ENCODE results near the gene GATA6.

GATA6 gene

DNA sequence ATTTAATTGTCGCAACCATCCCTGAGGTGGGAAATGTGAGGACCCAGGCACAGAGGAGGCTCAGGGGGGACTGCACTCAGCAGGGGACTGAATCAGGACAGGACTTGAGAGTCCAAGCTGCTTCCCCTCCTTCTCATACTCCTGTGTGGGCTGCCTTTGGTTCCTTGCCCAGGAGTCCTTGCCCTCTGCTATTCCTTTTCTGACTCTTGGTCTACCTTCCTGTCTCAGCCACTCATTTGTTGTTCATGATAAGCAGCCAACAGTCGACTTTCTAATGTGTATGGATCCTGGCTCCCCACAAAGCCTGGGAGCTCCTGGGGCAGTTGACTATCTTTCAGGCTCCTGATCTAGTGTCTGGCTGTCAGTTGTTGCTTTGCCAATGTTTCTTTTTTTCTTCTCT is 28.3 kb downstream of the GATA6 start:
- H3K4me3 ChIP-seq (ENCODE audit: low read length), result no peak overlapping the region
- no peak for TF ChIP-seq ZNF274 (IDR thresholded peaks at IDR 0.05; ENCODE audit: low read depth, low read length)

DNA sequence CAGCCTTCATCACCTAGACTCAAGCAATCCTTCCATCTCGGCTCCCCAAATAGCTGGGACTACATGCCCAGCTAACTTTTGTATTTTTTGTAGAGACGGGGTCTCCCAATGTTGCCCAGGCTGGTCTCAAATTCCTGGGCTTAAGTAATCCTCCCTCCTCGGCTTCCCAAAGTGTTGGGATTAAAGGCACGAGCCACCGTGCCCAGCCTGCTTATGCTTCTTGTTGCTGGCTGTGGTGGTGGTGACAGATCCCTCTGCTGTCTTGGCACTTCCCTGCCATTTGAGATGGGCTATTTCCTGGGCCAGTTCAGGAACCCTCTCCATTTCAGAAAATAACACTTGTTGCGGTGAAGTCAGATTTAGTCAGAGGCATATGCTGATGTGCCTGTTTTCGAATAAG is 28.8 kb downstream of the GATA6 start:
- TF ChIP-seq ZNF274 (IDR thresholded peaks at IDR 0.05; ENCODE audit: low read depth, low read length), result no peak
- H3K4me3 ChIP-seq (ENCODE audit: low read length), result no peak overlapping the region

DNA sequence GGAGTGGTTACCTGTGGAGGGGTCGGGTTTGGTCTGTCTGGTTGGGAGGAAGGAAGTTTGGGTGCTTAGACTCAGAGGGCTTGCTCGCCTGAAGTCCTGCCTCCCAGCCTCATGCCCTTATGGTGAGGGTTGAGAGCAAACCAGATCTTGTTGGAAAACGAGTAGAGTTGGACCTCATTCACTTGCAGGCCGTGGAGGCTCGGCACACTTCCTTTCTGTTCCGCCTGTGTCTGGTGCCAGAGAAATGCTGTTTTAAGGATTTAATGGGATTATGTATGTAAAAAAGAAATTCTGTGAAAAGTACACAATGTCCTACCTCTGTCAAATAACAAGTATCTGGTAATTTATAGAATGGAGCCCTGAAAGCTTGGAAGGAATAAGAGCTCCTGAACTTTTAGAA is 29.6 kb downstream of the GATA6 start:
- TF ChIP-seq ZNF274 (IDR thresholded peaks at IDR 0.05; ENCODE audit: low read depth, low read length), result no peak
- no peak overlapping the region for H3K4me3 ChIP-seq (ENCODE audit: low read length)

DNA sequence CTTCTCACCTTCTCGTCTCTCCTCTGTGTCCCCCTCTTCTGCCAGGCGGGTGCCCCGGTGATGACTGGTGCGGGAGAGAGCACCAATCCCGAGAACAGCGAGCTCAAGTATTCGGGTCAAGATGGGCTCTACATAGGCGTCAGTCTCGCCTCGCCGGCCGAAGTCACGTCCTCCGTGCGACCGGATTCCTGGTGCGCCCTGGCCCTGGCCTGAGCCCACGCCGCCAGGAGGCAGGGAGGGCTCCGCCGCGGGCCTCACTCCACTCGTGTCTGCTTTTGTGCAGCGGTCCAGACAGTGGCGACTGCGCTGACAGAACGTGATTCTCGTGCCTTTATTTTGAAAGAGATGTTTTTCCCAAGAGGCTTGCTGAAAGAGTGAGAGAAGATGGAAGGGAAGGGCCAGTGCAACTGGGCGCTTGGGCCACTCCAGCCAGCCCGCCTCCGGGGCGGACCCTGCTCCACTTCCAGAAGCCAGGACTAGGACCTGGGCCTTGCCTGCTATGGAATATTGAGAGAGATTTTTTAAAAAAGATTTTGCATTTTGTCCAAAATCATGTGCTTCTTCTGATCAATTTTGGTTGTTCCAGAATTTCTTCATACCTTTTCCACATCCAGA is 31.3 kb downstream of the GATA6 start:
- no peak for TF ChIP-seq ZNF274 (IDR thresholded peaks at IDR 0.05; ENCODE audit: low read depth, low read length)
- no peak overlapping the region for H3K4me3 ChIP-seq (ENCODE audit: low read length)

DNA sequence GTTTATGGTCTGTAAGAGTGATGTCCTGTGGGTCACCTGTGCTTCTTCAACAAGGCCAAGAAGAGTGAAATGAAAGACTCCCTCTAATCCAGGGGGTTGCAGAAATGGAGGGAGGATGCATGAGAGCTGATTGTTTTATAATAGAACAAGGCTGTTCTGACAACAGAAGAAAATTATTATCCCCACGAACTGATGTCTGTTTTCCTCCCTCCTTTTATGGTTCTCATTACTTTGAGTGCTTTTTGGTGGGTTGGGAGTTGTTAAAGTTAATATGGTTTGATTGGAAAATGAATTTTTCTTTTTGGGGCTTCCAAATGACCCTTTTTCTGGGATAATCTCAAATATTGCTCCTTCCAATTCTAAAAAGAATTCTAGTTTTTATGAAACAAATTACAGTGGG is 33.6 kb downstream of the GATA6 start:
- no peak overlapping the region for H3K4me3 ChIP-seq (ENCODE audit: low read length)
- TF ChIP-seq ZNF274 (IDR thresholded peaks at IDR 0.05; ENCODE audit: low read depth, low read length), result no peak

DNA sequence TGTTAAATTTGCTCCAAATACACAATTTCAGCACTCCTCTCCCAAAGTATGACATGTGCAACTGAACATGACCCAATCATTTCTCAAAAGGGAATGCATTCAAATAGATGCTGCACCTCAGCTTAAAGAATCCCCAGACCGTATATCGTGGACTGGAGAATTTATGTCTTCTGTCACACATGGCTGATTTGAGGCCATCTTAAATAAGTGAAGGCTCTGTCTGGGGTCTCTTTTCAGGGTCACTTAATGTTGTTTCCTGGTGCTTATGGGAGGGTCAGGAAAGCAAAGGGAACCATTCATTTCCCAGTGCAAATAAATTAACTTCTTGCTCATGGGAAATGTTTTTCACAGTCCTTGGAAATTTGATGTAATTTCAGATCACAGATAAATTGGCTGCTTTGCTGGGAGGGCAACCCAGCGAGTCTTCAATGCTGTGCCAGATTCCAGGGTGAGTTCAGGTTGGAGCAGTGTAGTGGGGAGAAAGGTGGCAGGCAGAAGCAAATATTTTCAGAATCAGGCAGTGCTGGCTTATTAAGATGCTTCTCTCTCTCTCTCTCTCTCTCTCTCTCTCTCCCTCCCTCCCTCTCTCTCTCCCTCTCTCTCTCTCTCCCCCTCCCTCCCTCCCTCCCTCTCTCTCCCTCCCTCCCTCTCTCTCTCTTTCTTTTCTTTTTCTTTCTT is 34.3 kb downstream of the GATA6 start:
- H3K4me3 ChIP-seq (ENCODE audit: low read length), result no peak overlapping the region
- no peak for TF ChIP-seq ZNF274 (IDR thresholded peaks at IDR 0.05; ENCODE audit: low read depth, low read length)

DNA sequence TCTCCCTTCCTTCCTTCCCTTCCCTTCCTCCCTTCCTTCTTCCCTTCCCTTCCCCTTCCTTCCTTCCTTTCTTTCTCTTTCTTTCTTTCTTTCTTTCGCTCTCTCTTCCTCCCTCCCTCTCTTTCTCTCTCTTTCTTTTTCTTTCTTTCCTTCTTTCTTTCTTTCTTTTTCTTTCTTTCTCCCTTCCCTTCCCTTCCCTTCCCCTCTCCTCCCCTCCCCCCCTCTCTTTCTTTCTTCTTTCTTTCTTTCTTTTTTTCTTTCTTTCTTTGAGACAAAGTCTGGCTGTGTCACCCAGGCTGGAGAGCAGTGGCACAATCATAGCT is 34.8 kb downstream of the GATA6 start:
- H3K4me3 ChIP-seq (ENCODE audit: low read length), result no peak overlapping the region
- no peak for TF ChIP-seq ZNF274 (IDR thresholded peaks at IDR 0.05; ENCODE audit: low read depth, low read length)

DNA sequence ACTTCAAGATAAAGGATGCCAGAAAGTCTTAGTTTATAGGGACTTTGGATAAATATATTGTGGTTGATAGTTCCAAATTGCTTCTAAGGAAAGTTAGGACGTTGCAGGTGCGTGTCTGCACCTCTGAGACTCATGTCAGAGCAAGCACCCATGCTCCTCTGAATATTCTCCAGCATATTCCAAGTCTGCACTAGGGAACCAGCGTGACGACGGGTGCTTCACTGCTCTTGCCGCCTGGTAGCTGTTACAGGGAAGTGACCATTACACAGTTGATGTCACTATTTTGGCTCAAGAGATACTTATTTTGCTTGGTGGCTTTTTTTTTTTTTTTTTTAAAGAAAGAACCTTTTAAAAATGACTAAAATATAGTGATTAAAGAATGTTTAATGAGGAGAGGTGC is 35.6 kb downstream of the GATA6 start:
- H3K4me3 ChIP-seq (ENCODE audit: low read length), result no peak overlapping the region
- TF ChIP-seq ZNF274 (IDR thresholded peaks at IDR 0.05; ENCODE audit: low read depth, low read length), result no peak

DNA sequence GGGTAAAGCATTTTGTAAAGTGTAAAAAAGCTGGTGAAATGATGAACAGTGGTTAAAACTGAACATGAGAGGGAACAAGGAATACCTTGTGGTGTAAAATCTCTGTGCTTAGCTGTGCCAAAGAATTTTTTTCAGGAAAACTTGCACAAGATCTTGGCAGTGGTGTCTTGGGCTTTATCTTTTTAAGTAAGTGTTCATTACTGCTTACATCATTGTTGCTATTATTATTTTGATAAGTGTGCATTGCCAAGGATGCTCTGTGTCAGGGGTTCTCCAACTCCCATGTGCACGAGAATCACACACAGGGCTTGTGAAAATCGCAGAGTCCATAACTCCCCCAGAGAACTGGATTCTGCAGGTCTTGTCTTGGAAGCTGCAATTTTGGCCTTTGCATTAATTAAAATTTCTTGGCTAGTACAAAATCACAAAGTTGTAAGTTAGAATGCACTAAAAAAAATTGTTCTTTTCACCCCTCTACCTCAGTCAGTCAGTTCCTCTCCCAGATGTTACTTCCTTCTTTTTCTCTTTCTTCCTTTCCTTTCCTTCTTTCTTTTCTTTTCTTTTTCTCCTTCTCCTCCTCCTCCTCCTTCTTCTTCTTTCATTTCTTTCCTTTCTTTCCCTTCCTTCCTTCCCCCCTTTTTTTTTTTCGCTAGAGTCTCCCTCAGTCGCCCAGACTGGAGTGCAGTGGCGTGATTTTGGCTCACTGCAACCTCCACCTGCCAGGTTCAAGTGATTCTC is 37.8 kb downstream of the GATA6 start:
- no peak overlapping the region for H3K4me3 ChIP-seq (ENCODE audit: low read length)
- TF ChIP-seq ZNF274 (IDR thresholded peaks at IDR 0.05; ENCODE audit: low read depth, low read length), result no peak

DNA sequence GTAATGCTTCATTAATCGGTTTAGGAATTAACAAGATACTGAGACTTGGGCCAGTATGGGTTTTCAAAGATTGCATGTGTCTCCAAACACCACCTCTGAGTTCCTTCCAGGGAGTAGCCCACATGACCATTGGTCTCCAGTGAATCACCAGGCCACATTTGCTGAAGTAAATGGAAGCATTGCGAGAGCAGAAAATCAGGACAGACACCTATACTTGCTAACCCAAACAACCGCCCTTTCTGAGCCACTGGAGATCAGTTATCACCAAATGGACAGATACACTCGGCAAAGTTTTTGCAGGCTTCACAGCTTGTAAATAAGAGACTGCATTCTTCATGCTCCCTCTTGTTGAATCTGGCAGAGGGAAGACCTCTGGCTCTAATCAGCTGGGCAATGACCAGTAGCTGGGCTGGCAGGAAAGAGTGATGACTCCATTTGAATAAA is 40.9 kb downstream of the GATA6 start:
- H3K4me3 ChIP-seq (ENCODE audit: low read length), result no peak overlapping the region
- TF ChIP-seq ZNF274 (IDR thresholded peaks at IDR 0.05; ENCODE audit: low read depth, low read length), result no peak

DNA sequence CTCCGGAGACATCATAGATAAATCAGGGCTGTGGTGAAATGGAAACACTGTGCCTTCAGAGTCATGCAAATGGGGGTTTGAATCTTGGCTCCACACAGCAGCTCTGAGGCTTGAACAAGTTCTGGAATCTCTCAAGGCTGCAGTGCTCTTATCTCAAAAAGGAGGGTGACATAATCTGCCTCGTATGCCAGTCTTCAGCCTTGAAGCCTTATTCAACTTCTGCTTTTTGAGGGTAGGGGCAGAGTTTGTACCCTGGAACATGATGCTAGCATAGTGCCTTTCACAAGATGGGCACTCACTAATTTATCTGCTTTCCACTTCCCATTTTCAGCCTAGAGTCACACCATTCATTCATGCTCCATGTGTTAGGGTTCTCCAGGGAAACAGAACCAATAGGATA is 42.3 kb downstream of the GATA6 start:
- no peak for TF ChIP-seq ZNF274 (IDR thresholded peaks at IDR 0.05; ENCODE audit: low read depth, low read length)
- no peak overlapping the region for H3K4me3 ChIP-seq (ENCODE audit: low read length)

DNA sequence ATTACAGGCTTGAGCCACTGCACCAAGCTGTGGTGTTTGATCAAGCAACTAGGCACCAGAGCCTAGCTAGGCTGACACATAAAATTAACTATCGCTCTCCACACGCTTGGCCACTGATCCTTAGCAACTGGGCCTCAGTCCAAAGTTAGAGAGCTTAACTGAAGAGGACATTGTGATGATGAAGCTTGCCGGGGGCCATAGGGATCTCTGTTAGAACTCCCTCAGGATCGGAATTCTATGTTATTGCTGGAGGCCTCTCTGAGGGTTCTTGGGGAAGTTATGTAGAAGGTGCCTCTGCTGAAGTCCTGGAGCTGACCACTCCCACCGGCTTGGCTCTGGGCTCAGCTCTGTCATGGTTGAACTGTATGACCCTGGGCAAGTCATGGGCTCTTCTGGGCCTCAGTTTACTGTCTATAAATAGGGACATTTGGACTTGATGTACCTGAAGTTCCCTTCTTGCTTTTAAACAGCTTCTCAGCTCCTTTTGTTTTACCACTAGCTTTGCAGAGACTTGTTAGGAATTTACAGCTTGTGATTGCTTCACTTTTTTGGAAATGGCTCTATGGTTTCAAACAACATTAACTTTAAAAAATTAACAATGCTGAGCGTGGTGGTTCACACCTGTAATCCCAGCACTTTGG is 44.1 kb downstream of the GATA6 start:
- TF ChIP-seq ZNF274 (IDR thresholded peaks at IDR 0.05; ENCODE audit: low read depth, low read length), result no peak
- H3K4me3 ChIP-seq (ENCODE audit: low read length), result no peak overlapping the region

DNA sequence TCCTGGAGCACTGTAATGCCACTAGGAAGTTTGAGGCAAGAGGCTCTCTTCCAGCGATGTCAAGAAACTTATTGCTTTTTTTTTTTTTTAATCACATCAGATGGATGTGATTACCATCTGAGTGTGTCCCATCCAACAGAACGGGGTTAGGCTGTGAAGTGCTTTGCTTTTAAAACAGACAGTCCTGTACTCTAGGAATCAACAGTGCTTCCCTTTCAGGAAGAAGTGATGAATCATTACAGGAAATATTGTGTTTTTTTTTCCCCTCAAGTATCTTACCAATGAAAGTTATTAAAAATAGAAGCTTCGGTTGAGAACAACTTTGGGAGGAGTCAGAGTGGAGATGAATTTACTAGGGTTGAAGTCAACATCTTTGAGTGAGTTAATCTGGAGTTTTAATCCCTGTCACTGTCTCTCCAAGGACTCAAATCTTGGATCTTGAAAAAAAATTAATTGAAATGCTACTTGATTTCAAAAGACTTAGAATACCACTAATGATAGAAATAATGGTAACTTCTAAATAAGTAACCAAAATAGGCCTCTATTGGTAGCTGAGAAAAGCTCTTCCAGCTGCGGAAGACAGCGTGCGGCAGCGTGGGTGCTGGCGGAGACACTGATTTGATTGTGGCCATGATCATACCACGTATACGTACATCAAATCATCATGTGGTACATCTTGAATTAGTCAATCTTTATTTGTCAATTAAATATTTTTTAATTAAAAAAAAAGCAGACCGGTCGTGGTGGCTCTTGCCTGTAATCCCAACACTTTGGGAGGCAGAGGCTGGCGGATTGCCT is 45.5 kb downstream of the GATA6 start:
- TF ChIP-seq ZNF274 (IDR thresholded peaks at IDR 0.05; ENCODE audit: low read depth, low read length), result no peak
- no peak overlapping the region for H3K4me3 ChIP-seq (ENCODE audit: low read length)

DNA sequence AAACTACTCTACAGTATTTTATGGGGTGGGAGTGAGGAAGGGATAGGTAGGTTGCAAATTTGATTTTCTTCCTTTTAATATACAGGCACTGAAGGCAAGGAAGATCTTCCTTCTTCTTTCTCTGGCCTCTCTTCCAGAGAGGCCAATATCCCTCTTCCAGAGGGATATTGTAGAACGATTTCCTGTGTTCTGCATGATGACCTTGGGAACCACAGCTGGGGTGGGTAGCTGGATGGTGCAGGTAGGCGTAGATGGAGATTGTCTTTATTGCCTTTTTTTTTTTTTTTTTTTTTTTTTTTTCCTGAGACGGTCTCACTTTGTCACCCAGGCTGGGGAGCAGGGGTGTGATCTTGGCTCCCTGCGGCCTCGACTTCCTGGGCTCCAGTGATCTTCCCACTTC is 49.4 kb downstream of the GATA6 start:
- TF ChIP-seq ZNF274 (IDR thresholded peaks at IDR 0.05; ENCODE audit: low read depth, low read length), result no peak
- no peak overlapping the region for H3K4me3 ChIP-seq (ENCODE audit: low read length)
